ENCODE data around the gene FRMD5.

GRCh38 chr15:44147636-44148035 lies 47.4 kb downstream of the FRMD5 start:
- TF ChIP-seq CTCF (conservative IDR thresholded peaks at IDR 0.05 in 1 of 2, IDR thresholded peaks at IDR 0.05 in 1 of 2; ENCODE audit: low read depth in 1 of 2, low read length in 2 of 2) (no peak), EZH2 (IDR thresholded peaks at IDR 0.05; ENCODE audit: low read length, missing control alignments) (no peak)

Data from fibroblast of lung (primary cell).